Middle frontal gyrus (tissue), 1 donor: Measurements from ENCODE around the gene C10orf143.
"Not testable (repeated sequence)": the region's sequence is repeated elsewhere in the genome, so short reads cannot be mapped to it uniquely, and the experiment has no call there.

Source experiments
- DNase-seq: peaks from one replicate; pipeline ENCODE4 v3.0.0-alpha.2; 2015; ENCODE audit warnings: low spot score; ENCODE audit errors: extremely low spot score

Gene C10orf143

GRCh38 chr10:130111852-130112180 is 1.2 kb upstream of the C10orf143 start:
- no peak for DNase-seq

GRCh38 chr10:130111113-130111851 is 652 bp upstream of the C10orf143 start:
- DNase-seq, result peak; percentile 94

GRCh38 chr10:130109796-130110245 is 809 bp downstream of the C10orf143 start:
- DNase-seq, result peak; percentile 79

GRCh38 chr10:130108934-130109604 is 1.6 kb downstream of the C10orf143 start:
- no peak for DNase-seq

- not testable (repeated sequence) for DNase-seq
These were observed 2.5 kb downstream of the C10orf143 start for GRCh38 chr10:130108146-130108545.

DNA sequence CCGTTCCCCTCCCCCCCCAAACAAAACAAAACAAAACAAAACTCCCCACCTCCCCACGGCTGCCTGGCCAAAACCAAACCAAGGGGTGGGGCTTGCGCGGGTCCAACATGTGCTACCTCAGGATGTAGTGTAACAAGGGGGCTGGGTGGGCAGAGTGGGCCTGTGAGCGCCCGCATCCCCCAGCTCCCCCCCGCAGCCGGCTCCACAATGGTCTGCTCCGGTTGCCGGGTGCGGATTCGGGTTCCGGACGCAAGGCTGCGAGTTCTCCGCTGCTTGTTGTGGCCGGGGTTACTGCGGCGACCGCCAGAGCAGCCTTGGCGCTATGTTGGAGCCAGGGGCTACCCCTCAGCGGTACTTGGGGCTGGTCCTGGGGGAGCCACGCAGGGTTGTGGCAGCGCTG is 4.9 kb downstream of the C10orf143 start:
- no peak for DNase-seq

DNA sequence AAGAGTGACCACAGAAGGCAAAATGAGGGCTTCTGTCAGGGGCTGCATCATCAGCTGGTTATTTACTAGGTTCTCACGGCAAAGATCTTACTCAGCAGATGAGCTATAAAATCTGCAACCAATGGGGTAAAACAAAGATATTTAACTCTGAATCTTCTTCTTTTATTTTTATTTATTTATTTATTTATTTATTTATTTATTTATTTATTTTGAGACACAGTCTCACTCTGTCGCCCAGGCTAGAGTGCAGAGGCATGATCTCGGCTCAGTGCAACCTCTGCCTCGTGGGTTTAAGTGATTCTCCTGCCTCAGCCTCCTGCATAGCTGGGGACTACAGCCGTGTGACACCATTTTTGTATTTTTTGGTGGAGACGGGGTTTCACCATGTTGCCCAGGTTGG is 11.3 kb downstream of the C10orf143 start:
- no peak for DNase-seq

DNA sequence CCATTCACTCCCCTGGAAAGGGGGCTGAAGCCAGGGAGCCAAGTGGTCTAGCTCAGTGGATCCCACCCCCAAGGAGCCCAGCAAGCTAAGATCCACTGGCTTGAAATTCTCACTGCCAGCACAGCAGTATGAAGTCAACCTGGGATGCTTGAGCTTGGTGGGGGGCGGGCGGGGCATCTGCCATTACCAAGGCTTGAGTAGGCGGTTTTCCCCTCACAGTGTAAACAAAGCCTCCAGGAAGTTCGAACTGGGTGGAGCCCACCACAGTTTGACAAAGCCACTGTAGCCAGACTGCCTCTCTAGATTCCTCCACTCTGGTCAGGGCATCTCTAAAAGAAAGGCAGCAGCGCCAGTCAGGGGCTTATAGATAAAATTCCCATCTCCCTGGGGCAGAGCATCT is 20.1 kb downstream of the C10orf143 start:
- not testable (repeated sequence) for DNase-seq

- DNase-seq, result no peak
These were observed 30.2 kb downstream of the C10orf143 start for GRCh38 chr10:130080461-130080814.

DNA sequence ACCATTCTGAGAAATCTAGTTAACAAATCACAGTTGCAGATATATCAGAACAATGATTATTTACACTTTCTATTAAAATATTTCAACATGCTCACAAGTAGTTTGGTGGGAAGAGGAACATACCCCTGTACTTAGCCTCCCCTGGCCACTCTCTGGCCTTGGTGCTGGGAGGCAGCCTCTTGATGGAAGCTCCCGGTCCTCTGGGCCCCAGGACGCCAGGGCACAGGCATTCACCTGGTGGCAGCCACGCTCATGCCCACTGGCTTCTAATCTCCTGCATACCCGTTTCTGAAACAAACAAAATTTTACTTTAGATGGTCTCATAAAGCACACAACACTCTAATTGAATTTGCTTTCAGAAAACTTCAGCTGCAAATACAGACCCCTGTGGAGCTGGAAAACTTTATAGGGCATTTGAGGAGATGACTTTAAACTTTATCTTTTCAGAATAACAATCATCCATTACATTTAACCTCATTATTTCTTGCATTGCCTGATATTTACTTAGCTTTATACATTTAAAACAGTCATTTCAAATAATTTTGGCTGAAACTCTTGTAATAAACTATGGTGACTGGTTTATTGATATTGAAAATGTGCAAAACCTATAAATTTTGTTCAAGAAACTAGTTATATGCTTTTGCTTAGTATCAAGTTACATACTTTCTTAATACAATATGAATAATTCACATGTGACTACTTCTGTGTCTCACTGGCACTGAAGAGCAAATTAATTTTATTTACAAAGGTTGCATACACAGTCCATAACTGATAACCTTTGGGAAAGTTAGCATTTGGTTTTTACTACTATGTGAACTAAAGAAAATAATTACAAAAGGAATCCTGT is 30.8 kb downstream of the C10orf143 start:
- DNase-seq, result no peak

DNA sequence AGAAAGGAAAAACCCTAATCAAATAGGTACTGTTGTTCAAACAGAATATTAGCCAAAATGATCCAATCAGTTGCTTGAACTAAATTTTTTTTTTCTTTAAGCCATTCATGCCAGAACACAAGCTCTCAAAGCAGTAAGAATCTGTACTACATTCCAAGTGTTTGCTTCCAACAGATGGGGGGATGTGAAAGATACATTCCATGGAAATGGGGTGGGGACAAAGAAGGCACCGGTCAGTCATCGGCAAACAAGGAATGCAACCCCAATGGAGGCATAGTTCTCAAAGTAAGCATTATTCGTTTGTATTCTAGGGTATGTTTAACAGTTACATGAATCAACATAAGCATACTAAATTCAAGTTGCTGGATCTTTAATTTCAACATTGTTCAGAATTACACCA is 32.5 kb downstream of the C10orf143 start:
- DNase-seq, result no peak

GRCh38 chr10:130076681-130077080 is 33.9 kb downstream of the C10orf143 start:
- DNase-seq, result no peak

- DNase-seq, result no peak
These were observed 36.0 kb downstream of the C10orf143 start for GRCh38 chr10:130074639-130075038.

DNA sequence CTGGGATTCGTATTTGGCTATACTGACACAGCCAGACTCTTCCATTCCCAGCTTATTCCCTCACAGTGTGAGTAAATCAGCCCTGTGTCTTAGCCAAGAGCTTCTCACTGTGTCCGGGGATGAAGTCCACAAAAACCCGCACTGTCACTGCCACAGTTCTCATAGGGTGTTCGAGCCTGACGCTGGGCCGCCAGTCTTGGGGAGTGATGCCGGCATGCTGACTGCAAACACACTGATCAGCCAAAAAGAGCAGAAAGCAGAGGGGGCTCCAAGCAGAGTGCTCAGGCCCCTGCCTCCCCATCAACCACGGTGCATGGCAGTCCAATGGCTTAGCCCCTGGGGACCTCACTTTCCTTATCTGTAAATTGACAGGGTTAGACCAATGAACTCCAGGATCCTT is 36.7 kb downstream of the C10orf143 start:
- no peak for DNase-seq

GRCh38 chr10:130072247-130072646 is 38.4 kb downstream of the C10orf143 start:
- DNase-seq, result no peak

GRCh38 chr10:130067893-130068292 is 42.7 kb downstream of the C10orf143 start:
- no peak for DNase-seq

DNA sequence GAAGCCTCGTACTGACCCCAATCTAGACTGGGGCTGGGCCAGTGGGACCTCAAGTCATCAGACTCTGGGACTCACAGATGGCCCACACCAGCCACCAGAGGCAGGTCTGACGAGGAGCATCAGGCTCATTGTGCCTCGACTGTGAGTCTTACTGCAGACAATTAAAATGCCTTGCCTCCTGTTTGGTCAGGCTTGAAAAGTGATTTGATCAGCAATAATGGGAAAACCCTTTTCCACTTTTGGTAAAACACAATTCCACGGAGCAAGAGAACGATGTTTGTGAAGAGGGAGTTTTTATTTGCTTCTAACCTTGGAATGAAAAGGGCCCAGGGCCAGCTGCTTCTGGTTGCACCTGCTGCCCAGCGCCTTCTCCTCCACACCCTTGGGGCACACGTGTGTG is 43.9 kb downstream of the C10orf143 start:
- DNase-seq, result no peak

DNA sequence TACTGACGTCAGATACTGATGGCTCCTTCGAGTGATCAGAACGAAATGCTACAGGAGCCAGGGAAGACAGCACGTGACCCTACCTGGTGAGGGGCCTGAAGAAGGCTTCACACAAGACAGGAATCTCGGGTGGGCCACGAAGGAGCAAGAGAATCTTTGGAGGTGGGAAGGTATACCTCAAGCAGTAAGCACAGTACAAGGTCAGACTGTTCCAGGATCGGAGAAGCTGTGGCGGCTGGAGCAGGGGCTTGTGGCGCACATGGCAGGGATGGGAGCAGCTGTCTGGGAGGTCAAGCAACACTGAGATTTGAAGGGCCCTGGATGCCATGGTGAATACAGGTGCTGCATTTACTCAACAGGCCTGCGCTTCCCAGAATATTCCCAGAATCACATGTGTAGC is 45.4 kb downstream of the C10orf143 start:
- no peak for DNase-seq

DNA sequence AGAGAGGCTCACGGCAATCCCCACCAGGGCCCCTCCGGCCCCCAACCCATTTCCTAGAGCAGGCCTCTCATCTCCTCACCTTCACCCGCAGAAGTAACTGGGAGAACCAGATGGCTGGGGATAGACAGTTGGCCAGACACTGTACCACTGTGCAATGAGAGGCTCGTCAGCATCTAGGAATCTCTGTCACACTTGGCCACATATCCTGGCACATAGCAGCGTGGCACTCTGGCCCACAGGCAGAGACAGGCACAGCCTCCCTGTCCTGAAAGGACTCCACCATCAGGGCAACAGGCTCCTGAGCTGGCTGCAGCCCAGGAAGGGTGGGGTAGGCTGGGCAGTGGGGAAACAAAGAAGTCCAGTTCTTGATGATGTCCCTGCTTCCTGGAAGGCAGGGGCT is 45.8 kb downstream of the C10orf143 start:
- no peak for DNase-seq

DNA sequence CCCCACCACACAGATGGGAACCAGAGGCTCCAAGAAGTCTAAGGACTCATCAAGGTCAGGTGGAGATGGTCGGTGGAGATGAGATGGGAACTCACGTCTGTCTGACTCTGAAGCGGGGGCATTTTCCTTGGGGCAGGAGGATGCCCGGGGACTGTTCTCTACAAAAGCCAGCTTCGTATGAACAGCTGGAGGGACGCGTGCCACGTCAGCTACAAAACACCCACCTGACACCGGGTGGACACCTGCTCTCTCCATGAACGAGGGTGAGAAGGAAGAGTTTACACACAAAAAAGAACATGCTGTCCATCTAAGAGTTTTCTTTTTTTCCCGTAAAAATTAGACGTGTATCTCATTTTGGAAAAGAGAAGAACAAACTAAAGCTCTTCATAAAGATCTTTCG is 47.7 kb downstream of the C10orf143 start:
- DNase-seq, result no peak

- no peak for DNase-seq
These were observed 48.4 kb downstream of the C10orf143 start for GRCh38 chr10:130062201-130062600.

- no peak for DNase-seq
These were observed 48.9 kb downstream of the C10orf143 start for GRCh38 chr10:130061760-130062159.
